ENCODE results near the gene TMEM52.

TMEM52 gene

DNA sequence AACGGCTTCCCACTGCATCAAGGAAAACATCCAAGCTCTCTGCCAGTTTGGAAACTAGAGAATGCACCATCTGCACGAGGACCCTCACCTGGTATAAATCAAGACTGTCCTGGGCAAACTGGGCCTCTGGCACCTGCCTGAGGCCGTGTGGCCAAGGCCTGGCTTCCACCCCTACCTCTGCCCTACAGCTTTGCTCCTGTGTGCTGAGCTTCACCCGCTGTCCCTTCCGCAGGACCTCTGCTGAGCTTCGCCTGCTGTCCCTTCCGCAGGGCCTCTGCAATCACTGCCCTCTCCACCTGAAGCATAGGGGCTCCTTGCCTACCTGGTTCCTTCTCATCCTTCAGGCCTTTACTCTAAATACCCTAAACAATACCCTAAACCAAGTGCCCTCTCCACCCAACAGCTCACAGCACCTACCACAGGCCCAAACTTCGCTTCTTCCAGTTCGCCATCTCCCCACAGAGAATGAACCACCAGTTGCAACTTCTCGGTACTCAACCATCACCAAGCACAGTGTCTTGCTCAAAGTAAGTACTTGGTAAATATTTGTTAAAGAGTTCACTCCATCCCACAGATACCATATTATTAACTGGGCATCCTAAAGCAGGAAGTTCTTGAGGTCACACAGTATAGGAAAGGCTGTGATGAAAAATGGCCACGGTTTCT is 46.6 kb downstream of the TMEM52 start:
- DNase-seq (ENCODE audit: low read depth) = no peak

DNA sequence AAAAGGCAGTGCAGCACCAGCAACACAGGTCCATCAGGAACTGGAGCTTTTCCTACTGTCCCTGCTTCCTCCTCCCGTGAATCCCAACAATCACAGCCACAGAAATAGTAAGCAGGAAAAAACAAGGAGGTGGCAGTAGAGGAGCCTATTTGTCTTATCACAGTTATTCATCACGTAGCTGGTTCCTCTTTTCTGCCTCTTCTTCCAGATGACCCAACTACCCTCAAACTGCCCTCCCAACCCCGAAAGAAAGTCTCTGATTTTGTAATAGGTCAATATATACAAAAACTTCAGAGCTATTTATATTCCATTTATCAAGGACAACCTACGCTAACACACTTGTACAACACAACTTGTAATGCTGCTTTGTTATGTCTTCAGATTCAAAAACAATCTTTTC is 49.6 kb downstream of the TMEM52 start:
- no peak for DNase-seq (ENCODE audit: low read depth)

Data from stimulated activated CD4-positive, alpha-beta T cell treated with anti-CD3 and anti-CD28 coated beads, Interleukin-2, amount 100 ng/mL, for 4 hours (primary cell).